Lung (tissue), 12 donors: ENCODE data around the gene SEZ6L2. TPM values are rescaled to one million over a fixed set of nuclear protein-coding genes. Genes with fewer than 3 reads are reported as not detected.

Experiments used
- ATAC-seq: fragments of 200-7000 bp; cut with Tn5 transposase; one replicate; pipeline ENCODE4 v1.9.1; 2020; ENCODE audit warnings: moderate number of reproducible peaks; ENCODE audit not compliant: insufficient read depth, low FRiP score
- DNase-seq, 3 donors: peaks; one replicate each; pipeline ENCODE4 v3.0.0-alpha.2; 2013 to 2017
- H3K27ac ChIP-seq, 2 donors: one replicate each; pipeline ENCODE4 v1.5.1; 2013; ENCODE audit warnings: mild to moderate bottlenecking in 2 of 2, moderate library complexity in 2 of 2, control low read depth in 1 of 2, inconsistent platforms in 1 of 2, low read depth in 1 of 2, low read length in 1 of 2
- H3K27me3 ChIP-seq, 3 donors: one replicate each; pipeline ENCODE4 v1.5.1; 2013; ENCODE audit warnings: low read length in 2 of 3; ENCODE audit not compliant: control insufficient read depth in 3 of 3, insufficient read depth in 3 of 3
- H3K36me3 ChIP-seq, 4 donors: one replicate each; pipeline ENCODE4 v1.5.1; 2013; ENCODE audit warnings: low read length in 4 of 4, mild to moderate bottlenecking in 1 of 4, moderate library complexity in 1 of 4; ENCODE audit not compliant: control insufficient read depth in 4 of 4, insufficient read depth in 4 of 4
- H3K4me1 ChIP-seq, 5 donors: one replicate each; pipeline ENCODE4 v1.5.1; 2013; ENCODE audit warnings: low read length in 5 of 5, mild to moderate bottlenecking in 2 of 5, moderate library complexity in 1 of 5; ENCODE audit not compliant: control insufficient read depth in 5 of 5, insufficient read depth in 5 of 5
- H3K4me3 ChIP-seq: one replicate; pipeline ENCODE4 v1.5.1; 2013; ENCODE audit warnings: mild to moderate bottlenecking, control low read depth, moderate library complexity
- H3K9ac ChIP-seq, 2 donors: one replicate each; pipeline ENCODE4 v1.5.1; 2013; ENCODE audit warnings: low read length in 2 of 2, control low read depth in 1 of 2; ENCODE audit not compliant: insufficient read depth in 1 of 2
- H3K9me3 ChIP-seq, 4 donors: one replicate each; pipeline ENCODE4 v1.5.1; 2013; ENCODE audit warnings: low read length in 3 of 4, mild to moderate bottlenecking in 1 of 4, moderate library complexity in 1 of 4; ENCODE audit not compliant: control insufficient read depth in 4 of 4, insufficient read depth in 3 of 4
- WGBS, 2 donors: extraction: QIAGEN DNeasy Blood & Tissue Kit; methylation state at CpG; one replicate each; pipeline ENCODE4 v1.1.7; 2013; 5-methylcytosine and 5-hydroxymethylcytosine counted together
- polyA plus RNA-seq, 2 donors: library from polyadenylated mRNA; stranded (reverse); fragments of 200-250 nt; gene quantifications; one replicate each; pipeline ENCODE4 v1.2.1, GENCODE V29; 2013
- total RNA-seq, 2 donors: library from RNA; depleted of rRNA in 1 of 2; stranded (reverse); fragments of >200 nt in 1 of 2; gene quantifications; one replicate each; pipeline ENCODE4 v1.2.1, GENCODE V29; 2014 to 2021
- TF ChIP-seq, protein P1 (sequence below): IDR thresholded peaks from 2 replicates; pipeline ENCODE4 v1.5.1; 2012; ENCODE audit warnings: mild to moderate bottlenecking; ENCODE audit errors: control extremely low read depth, extremely low read depth
- donor health status: control.
- donor health status: control.
- donor health status: Bipolar disorder and iron deficiency.
- donor health status: healthy.
- donor health status: DM: yes; HTN: yes; CAD: no.

SEZ6L2 gene
- total and polyA plus RNA-seq, 4 donors: 4.6 to 19.2 (median 6.1) TPM

DNA sequence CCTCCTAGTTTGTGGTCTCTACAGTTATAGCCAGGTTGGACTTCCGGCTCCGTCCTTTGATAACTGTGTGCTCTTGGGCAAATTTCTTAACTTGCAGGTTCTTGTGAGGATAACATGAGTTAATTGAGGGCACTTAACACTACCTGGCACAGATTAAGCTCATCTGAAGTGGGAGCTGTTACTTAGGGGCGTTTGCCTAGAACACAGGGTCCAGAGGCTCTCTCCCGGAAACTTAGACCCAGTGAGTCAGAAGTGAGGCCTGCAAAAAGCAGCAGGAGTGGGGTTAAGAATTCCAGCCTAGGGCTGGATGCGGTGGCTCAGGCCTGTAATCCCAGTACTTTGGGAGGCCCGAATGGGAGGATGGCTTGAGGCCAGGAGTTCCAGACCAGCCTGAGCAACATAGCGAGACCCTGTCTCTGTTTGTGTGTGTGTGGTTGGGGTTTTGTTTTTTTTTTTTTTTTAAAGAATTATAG lies 77.7 kb downstream of the SEZ6L2 start:
- Histone ChIP-seq H3K9me3 (no peaks in the 10 kb centered on the region), H3K36me3 (peaks cover 0 to 16% (median 12%) of the 10 kb centered on the region in 4 donors), H3K4me3 (peak overlapping the region; percentile 80), H3K27ac (peak overlapping the region; percentile 66 to 81), H3K4me1 (peaks cover 5 to 38% (median 19%) of the 10 kb centered on the region in 5 donors), H3K9ac (peak overlapping the region in 1 of 2 donors; percentile 47), H3K27me3 (no peaks in the 10 kb centered on the region)
- peak; percentile 56 for ATAC-seq
- peak in 1 of 3 donors; percentile 63 for DNase-seq
- TF ChIP-seq, protein P1, sequence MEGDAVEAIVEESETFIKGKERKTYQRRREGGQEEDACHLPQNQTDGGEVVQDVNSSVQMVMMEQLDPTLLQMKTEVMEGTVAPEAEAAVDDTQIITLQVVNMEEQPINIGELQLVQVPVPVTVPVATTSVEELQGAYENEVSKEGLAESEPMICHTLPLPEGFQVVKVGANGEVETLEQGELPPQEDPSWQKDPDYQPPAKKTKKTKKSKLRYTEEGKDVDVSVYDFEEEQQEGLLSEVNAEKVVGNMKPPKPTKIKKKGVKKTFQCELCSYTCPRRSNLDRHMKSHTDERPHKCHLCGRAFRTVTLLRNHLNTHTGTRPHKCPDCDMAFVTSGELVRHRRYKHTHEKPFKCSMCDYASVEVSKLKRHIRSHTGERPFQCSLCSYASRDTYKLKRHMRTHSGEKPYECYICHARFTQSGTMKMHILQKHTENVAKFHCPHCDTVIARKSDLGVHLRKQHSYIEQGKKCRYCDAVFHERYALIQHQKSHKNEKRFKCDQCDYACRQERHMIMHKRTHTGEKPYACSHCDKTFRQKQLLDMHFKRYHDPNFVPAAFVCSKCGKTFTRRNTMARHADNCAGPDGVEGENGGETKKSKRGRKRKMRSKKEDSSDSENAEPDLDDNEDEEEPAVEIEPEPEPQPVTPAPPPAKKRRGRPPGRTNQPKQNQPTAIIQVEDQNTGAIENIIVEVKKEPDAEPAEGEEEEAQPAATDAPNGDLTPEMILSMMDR: no peak
- 37 to 68% methylated on average over 7 of the region's 7 CpGs for WGBS, 2 donors

Other genes with a start within 250 kb of the SEZ6L2 start
- 10 to 100 TPM in 1 of 2 donors, 1 to 10 TPM in 1; 5.8 to 52.5 TPM for gene SPN, start 236.3 kb downstream of the SEZ6L2 start, total RNA-seq
- gene SPN, start 236.3 kb downstream of the SEZ6L2 start, polyA plus RNA-seq: 10 to 100 TPM; 10.5 to 14.4 TPM
- gene QPRT, start 220.4 kb downstream of the SEZ6L2 start, total RNA-seq: 10 to 100 TPM; 22.0 to 23.1 TPM
- gene QPRT, start 220.4 kb downstream of the SEZ6L2 start, polyA plus RNA-seq: 1 to 10 TPM; 8.7 to 9.6 TPM
- 1 to 10 TPM; 3.1 to 9.1 TPM for gene C16orf54, start 153.6 kb downstream of the SEZ6L2 start, total RNA-seq
- 1 to 10 TPM; 2.8 to 6.0 TPM for gene C16orf54, start 153.6 kb downstream of the SEZ6L2 start, polyA plus RNA-seq
- gene ZG16, start 121.3 kb downstream of the SEZ6L2 start, total RNA-seq: under 1 TPM in 1 of 2 donors, not detected in 1; 0.06 TPM
- under 1 TPM; 0.01 to 0.04 TPM for gene ZG16, start 121.3 kb downstream of the SEZ6L2 start, polyA plus RNA-seq
- gene KIF22, start 108.8 kb downstream of the SEZ6L2 start, total RNA-seq: 10 to 100 TPM; 24.3 to 27.6 TPM
- 10 to 100 TPM; 22.1 to 84.9 TPM for gene KIF22, start 108.8 kb downstream of the SEZ6L2 start, polyA plus RNA-seq
- 100 to 1,000 TPM in 1 of 2 donors, 10 to 100 TPM in 1; 94.9 to 159 TPM for gene MAZ, start 93.0 kb downstream of the SEZ6L2 start, total RNA-seq
- 100 to 1,000 TPM; 112 to 170 TPM for gene MAZ, start 93.0 kb downstream of the SEZ6L2 start, polyA plus RNA-seq
- gene PRRT2, start 87.4 kb downstream of the SEZ6L2 start, total RNA-seq: 1 to 10 TPM; 1.2 to 6.5 TPM
- 1 to 10 TPM in 1 of 2 donors, under 1 TPM in 1; 0.49 to 1.8 TPM for gene PRRT2, start 87.4 kb downstream of the SEZ6L2 start, polyA plus RNA-seq
- gene PAGR1, start 83.4 kb downstream of the SEZ6L2 start, total RNA-seq: 10 to 100 TPM; 18.4 to 23.1 TPM
- gene PAGR1, start 83.4 kb downstream of the SEZ6L2 start, polyA plus RNA-seq: 10 to 100 TPM; 29.8 to 43.2 TPM
- 100 to 1,000 TPM; 150 to 322 TPM for gene MVP, start 79.1 kb downstream of the SEZ6L2 start, total RNA-seq
- gene MVP, start 79.1 kb downstream of the SEZ6L2 start, polyA plus RNA-seq: 100 to 1,000 TPM; 239 to 267 TPM
- 10 to 100 TPM; 66.9 to 71.7 TPM for gene CDIPT, start 36.3 kb downstream of the SEZ6L2 start, total RNA-seq
- gene CDIPT, start 36.3 kb downstream of the SEZ6L2 start, polyA plus RNA-seq: 100 to 1,000 TPM in 1 of 2 donors, 10 to 100 TPM in 1; 75.0 to 105 TPM
- 1 to 10 TPM in 1 of 2 donors, under 1 TPM in 1; 0.34 to 4.3 TPM for gene ASPHD1, start 938 bp upstream of the SEZ6L2 start, total RNA-seq
- gene ASPHD1, start 938 bp upstream of the SEZ6L2 start, polyA plus RNA-seq: 1 to 10 TPM; 3.2 to 4.1 TPM
- gene KCTD13, start 26.7 kb upstream of the SEZ6L2 start, total RNA-seq: 10 to 100 TPM; 18.0 to 26.2 TPM
- 10 to 100 TPM; 15.0 to 15.1 TPM for gene KCTD13, start 26.7 kb upstream of the SEZ6L2 start, polyA plus RNA-seq
- 100 to 1,000 TPM in 1 of 2 donors, 10 to 100 TPM in 1; 56.4 to 141 TPM for gene TMEM219, start 62.5 kb upstream of the SEZ6L2 start, total RNA-seq
- 100 to 1,000 TPM; 127 to 210 TPM for gene TMEM219, start 62.5 kb upstream of the SEZ6L2 start, polyA plus RNA-seq
- gene TAOK2, start 74.3 kb upstream of the SEZ6L2 start, total RNA-seq: 10 to 100 TPM; 55.3 to 71.8 TPM
- 10 to 100 TPM; 33.8 to 55.5 TPM for gene TAOK2, start 74.3 kb upstream of the SEZ6L2 start, polyA plus RNA-seq
- gene HIRIP3, start 96.1 kb upstream of the SEZ6L2 start, total RNA-seq: 10 to 100 TPM; 16.9 to 22.7 TPM
- 10 to 100 TPM; 13.1 to 18.4 TPM for gene HIRIP3, start 96.1 kb upstream of the SEZ6L2 start, polyA plus RNA-seq
- 10 to 100 TPM; 37.5 to 68.5 TPM for gene INO80E, start 96.7 kb upstream of the SEZ6L2 start, total RNA-seq
- 100 to 1,000 TPM in 1 of 2 donors, 10 to 100 TPM in 1; 51.8 to 105 TPM for gene INO80E, start 96.7 kb upstream of the SEZ6L2 start, polyA plus RNA-seq
- gene DOC2A, start 111.5 kb upstream of the SEZ6L2 start, total RNA-seq: 1 to 10 TPM; 2.4 to 8.7 TPM
- gene DOC2A, start 111.5 kb upstream of the SEZ6L2 start, polyA plus RNA-seq: 1 to 10 TPM; 1.4 to 2.9 TPM
- gene C16orf92, start 123.6 kb upstream of the SEZ6L2 start, total RNA-seq: not detected
- not detected for gene C16orf92, start 123.6 kb upstream of the SEZ6L2 start, polyA plus RNA-seq
- under 1 TPM in 1 of 2 donors, not detected in 1; 0.43 TPM for gene TLCD3B, start 131.7 kb upstream of the SEZ6L2 start, total RNA-seq
- gene TLCD3B, start 131.7 kb upstream of the SEZ6L2 start, polyA plus RNA-seq: under 1 TPM in 1 of 2 donors, not detected in 1; 0.03 TPM
- 1,000 to 10,000 TPM in 1 of 2 donors, 100 to 1,000 TPM in 1; 265 to 1,167 TPM for gene ALDOA, start 166.2 kb upstream of the SEZ6L2 start, total RNA-seq
- gene ALDOA, start 166.2 kb upstream of the SEZ6L2 start, polyA plus RNA-seq: 1,000 to 10,000 TPM in 1 of 2 donors, 100 to 1,000 TPM in 1; 756 to 1,371 TPM
- 10 to 100 TPM; 51.7 to 90.7 TPM for gene PPP4C, start 176.4 kb upstream of the SEZ6L2 start, total RNA-seq
- gene PPP4C, start 176.4 kb upstream of the SEZ6L2 start, polyA plus RNA-seq: 100 to 1,000 TPM; 113 to 143 TPM
- gene TBX6, start 192.4 kb upstream of the SEZ6L2 start, total RNA-seq: 1 to 10 TPM in 1 of 2 donors, under 1 TPM in 1; 0.60 to 1.7 TPM
- 1 to 10 TPM; 1.1 to 1.6 TPM for gene TBX6, start 192.4 kb upstream of the SEZ6L2 start, polyA plus RNA-seq
- 10 to 100 TPM; 56.2 to 69.0 TPM for gene YPEL3, start 196.7 kb upstream of the SEZ6L2 start, total RNA-seq
- gene YPEL3, start 196.7 kb upstream of the SEZ6L2 start, polyA plus RNA-seq: 100 to 1,000 TPM; 118 to 208 TPM
- gene GDPD3, start 214.0 kb upstream of the SEZ6L2 start, total RNA-seq: 1 to 10 TPM; 5.1 to 5.8 TPM
- 1 to 10 TPM; 4.1 to 6.0 TPM for gene GDPD3, start 214.0 kb upstream of the SEZ6L2 start, polyA plus RNA-seq
- 10 to 100 TPM; 50.3 to 96.7 TPM for gene MAPK3, start 223.7 kb upstream of the SEZ6L2 start, total RNA-seq
- 10 to 100 TPM; 65.7 to 83.8 TPM for gene MAPK3, start 223.7 kb upstream of the SEZ6L2 start, polyA plus RNA-seq